C4-2B (cell line): ENCODE data around the gene CSGALNACT2.
"Not testable (repeated sequence)": the region's sequence is repeated elsewhere in the genome, so short reads cannot be mapped to it uniquely, and the experiment has no call there.

ENCODE experiments used
- H3K27ac ChIP-seq: fragments of 450-650 bp; 2 replicates; pipeline ENCODE4 v1.5.1; 2017
- ZFX ChIP-seq: fragments of 450-650 bp; IDR thresholded peaks from 2 replicates; pipeline ENCODE4 v1.6.1; 2017
- TF ChIP-seq, protein P1 (sequence below): fragments of 450-650 bp; conservative IDR thresholded peaks from 2 replicates; pipeline ENCODE4 v1.5.1; 2017; ENCODE audit warnings: mild to moderate bottlenecking

Gene CSGALNACT2

DNA sequence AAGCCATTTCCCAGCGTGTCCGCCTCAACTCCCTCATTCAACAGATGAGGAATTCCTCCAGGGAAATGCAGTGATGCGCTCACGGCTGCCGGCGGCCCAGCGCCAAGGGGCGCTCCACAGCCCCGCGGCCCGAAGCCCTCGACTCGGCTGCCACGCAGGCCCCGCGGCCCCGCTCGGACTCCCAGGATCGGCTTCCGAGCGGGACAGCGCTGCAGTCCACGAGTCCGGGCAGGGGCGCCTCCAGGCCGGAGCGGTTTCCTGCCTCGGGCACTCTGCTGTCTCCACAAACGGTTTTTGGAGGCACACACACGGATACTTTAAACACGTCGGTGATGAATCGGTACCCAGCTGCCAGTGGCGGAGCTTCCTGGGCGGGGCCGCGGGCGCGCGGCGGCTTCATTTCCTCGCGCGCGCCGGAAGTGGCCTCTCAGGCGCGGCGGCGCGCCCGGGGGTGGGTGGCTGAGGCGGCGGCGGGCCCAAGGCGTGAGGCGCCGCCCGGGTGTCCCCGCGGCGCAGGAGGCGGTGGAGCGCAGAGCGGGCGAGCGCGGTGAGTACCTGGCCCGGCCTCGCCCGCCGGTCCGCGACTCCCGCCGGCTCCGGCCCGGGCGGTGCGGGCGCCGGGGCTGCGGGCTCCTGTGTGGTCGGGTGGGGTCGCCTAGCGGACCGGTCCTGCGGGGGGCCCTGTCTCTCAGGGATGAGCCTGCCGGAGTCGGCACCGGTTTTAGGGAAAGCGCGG lies at the start of gene CSGALNACT2:
Gene CSGALNACT2, plus strand, starts transcription at position 425 of the 736 bp plus-strand sequence. CDS start 16,705 bp downstream, outside the sequence.
- TF ChIP-seq, protein P1, sequence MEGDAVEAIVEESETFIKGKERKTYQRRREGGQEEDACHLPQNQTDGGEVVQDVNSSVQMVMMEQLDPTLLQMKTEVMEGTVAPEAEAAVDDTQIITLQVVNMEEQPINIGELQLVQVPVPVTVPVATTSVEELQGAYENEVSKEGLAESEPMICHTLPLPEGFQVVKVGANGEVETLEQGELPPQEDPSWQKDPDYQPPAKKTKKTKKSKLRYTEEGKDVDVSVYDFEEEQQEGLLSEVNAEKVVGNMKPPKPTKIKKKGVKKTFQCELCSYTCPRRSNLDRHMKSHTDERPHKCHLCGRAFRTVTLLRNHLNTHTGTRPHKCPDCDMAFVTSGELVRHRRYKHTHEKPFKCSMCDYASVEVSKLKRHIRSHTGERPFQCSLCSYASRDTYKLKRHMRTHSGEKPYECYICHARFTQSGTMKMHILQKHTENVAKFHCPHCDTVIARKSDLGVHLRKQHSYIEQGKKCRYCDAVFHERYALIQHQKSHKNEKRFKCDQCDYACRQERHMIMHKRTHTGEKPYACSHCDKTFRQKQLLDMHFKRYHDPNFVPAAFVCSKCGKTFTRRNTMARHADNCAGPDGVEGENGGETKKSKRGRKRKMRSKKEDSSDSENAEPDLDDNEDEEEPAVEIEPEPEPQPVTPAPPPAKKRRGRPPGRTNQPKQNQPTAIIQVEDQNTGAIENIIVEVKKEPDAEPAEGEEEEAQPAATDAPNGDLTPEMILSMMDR = no peak
- peak; percentile 96 for TF ChIP-seq ZFX
- peak within 1 kb of the TSS; percentile 88 for H3K27ac ChIP-seq

- no peak overlapping the region for H3K27ac ChIP-seq
- no peak for TF ChIP-seq ZFX
- TF ChIP-seq, protein P1 = no peak
Measured at GRCh38 chr10:43089519-43089918, 48.7 kb upstream of the CSGALNACT2 start.

DNA sequence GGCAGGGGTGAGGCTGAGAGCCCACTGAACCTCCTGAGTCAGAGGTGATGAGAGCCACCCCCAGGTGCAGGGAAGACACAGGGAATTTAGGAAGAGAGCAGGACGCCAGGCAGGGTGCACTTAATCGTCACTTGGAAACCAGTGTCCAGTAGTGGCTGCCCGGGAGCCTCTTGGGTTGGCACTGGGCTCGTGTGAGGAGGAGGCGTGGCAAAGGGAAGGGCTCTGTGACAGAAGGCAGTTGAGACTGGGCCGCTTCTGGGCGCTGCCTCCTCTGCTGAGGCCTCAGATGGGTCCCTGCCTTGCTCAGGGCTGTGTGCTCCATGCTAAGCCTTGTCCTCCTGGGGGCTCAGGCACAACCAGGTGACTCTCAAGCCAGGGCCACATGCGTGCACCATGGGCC lies 48.1 kb upstream of the CSGALNACT2 start:
- H3K27ac ChIP-seq = no peak overlapping the region
- TF ChIP-seq, protein P1 = no peak
- TF ChIP-seq ZFX = no peak

DNA sequence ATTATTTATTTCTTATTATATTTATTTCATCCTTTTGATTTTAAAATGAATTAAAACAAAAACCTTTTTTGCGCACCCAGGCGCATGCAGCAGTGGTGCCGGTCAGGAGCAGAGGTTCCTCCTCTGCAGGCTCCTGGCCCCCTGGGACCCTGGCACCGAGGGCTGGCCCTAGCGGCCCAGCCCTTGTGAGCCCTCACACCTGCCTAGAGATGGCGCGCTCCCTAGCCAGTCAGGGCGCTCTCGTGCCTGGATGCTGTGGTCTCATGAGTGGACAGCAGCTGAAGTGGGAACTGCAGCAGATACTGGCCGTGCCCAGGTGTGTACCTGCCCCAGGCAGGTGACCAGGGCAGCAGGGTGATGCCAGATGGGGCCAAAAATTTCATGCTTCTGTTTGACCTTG lies 47.6 kb upstream of the CSGALNACT2 start:
- H3K27ac ChIP-seq = no peak overlapping the region
- TF ChIP-seq ZFX = no peak
- TF ChIP-seq, protein P1 = no peak

- no peak for TF ChIP-seq ZFX
- TF ChIP-seq, protein P1 = no peak
- H3K27ac ChIP-seq = no peak overlapping the region
Measured at GRCh38 chr10:43091846-43092245, 46.4 kb upstream of the CSGALNACT2 start.

DNA sequence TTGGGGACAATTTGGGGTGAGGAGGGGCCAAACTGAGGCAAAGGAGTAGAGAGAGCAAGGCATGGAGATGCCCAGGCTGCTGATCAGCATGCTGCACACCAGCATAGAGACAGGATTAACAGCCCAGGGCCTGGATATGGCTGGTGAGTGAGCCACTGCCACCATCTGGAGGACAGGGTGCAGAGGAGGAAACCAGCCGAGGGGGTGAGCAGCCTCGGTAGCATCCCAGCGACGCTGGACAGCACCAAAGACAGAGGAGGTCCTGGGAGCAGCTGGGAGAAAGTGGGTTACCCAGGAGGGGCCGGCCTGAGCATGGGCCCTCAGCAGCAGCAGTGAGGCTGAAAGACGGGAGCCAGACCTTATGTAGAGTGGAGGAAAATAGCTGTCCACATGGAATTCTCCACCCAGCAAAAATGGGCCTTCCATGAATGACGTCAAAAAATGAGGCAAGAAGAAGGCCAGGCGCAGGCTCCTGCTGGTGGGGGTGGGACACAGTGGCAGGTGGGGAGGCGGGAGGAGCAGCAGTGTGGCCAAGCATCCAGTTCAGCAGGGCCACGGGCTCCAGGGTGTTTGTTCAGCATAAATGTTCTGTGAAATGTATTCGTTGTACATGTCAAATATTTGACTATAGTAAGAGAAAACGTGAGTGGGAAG lies 44.7 kb upstream of the CSGALNACT2 start:
- TF ChIP-seq ZFX = no peak
- TF ChIP-seq, protein P1 = no peak

DNA sequence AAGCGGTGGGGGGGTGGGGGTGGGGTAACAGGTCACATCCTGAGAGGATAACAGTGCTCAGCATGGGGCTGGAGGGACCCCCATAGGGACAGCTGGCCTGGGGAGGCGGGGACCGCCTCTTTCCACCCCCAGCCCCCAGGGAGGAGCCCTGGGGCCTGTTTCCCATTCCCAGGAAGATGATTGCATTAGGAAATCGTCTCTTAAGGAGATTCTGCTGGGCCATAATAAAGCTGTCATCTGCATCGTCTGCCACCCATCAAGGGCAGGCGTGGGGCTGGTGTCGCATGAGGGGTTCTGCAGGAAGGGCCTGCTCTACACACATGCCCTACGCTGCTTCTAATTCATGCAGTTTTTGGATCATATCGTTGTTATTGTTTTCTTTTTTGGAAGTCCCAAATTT lies 44.2 kb upstream of the CSGALNACT2 start:
- TF ChIP-seq ZFX = no peak
- TF ChIP-seq, protein P1 = no peak
- peak overlapping the region; percentile 33; the same call in 1 of the 2 replicates for H3K27ac ChIP-seq

More for the DNA sequence above, 44.7 kb upstream of the CSGALNACT2 start:
- peak overlapping the region; percentile 33; the same call in 1 of the 2 replicates for H3K27ac ChIP-seq

GRCh38 chr10:43099339-43099738 lies 38.9 kb upstream of the CSGALNACT2 start:
- H3K27ac ChIP-seq = not testable (repeated sequence)
